NOMO-1 treated with dmso at 0.1 percent for 144 hours (cell line): ENCODE results near the gene MAGEA10.
"Not testable (repeated sequence)": the region's sequence is repeated elsewhere in the genome, so short reads cannot be mapped to it uniquely, and the experiment has no call there.

Experiments used
- DNase-seq: peaks from one replicate; lab custom pipeline; 2025; ENCODE audit not compliant: unreplicated experiment; lab: John Stamatoyannopoulos, UW

The MAGEA10 gene

DNA sequence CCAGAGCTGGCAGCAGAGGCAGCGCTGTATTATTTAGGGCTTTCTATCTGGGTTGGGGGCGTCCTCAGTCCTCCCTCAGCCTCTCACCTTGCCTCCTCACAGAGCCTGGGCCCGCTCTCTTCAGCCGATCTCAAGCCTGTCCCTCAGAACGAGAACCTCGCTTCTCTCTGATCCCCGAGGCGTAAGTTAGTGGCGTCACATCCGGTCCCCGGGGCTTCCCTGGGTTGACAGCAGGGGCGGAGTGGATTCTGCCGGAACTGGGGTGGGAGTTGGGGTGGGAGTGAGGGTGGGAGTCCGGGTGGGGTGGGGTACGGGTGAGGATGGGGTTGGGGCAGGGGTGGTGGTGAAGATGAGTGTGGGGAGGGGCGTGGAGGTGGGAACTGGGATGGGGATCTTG, at the start of gene MAGEA10:
MAGEA10 (minus strand) TSS at position 190 of the 397 bp plus-strand sequence. CDS start 2,957 bp downstream, outside the sequence.
- no peak for DNase-seq

DNA sequence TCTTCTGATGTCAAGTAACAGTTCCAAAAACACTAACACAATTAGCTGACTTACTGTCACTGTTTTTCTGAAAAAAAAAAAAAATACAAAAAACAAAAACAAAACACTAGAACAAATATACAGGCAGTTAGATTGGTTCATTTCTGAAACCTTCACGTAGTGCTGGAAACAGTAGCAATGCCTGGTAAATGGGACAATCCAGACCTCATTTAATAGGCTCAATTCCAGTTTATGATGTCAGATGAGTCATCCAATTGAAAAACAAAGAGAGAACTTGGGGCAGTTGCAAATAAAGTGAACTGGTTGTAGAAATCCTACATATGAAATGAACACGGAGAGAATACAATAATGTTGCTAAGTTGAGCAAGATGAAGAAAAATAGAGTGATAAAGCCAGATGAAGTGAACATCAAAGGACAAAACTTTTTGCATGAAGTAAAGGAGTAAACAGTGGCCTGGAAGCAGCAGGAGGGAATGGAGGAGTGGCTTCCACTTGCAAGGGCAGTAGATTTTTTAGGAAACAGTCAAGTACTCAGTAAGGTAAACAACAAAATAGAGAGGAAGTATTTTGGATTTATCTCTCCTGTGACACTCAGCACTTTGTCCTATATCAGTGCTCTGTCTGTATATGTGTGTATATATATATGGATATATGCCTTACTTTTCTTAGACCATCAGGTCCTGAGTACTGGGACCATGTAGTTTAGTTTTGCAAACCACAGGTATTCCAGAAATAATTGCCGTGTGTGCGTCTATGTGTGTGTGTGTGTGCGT, 39.3 kb upstream of the MAGEA10 start:
- DNase-seq = no peak

DNA sequence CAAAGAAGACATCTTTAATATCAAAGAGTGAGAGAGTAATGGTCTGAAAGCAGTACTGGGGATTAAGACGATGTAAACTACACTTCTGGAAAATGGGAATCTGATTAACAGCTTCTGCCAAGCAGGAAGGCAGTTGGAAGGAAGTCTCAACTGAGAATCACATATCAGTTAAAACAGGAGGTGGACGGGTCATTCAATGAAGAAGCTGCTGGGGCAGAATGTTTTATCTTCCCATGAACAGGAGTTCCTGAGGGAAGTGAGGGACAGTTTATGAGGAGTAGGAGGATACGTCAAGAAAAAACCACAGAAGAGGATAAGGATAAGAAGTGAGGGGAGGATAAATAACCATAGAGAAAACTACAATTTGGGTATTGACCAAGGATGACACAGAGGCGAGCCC, 38.7 kb upstream of the MAGEA10 start:
- DNase-seq = no peak

DNA sequence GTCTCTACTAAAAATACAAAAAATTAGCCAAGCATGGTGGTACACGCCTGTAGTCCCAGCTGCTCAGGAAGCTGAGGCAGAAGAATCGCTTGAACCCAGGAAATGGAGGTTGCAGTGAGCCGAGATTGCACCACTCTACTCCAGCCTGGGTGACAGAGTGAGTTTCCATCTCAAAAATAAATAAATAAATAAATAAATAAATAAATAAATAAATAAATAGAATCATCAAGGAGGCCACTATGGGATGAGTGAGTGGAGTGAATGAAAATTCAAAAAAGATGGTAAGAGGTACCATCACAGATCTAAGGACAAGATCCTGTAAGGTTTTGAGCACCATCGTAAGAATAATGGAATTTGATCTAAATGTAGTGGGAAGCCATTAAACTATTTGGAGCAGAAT, 37.5 kb upstream of the MAGEA10 start:
- DNase-seq = not testable (repeated sequence)

DNA sequence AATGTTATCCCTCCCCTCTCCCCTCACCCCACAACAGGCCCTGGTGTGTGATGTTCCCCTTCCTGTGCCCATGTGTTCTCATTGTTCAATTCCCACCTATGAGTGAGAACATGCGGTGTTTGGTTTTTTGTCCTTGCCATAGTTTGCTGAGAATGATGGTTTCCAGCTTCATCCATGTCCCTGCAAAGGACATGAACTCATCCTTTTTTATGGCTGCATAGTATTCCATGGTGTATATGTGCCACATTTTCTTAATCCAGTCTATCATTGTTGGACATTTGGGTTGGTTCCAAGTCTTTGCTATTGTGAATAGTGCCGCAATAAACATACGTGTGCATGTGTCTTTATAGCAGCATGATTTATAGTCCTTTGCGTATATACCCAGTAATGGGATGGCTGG, 35.5 kb upstream of the MAGEA10 start:
- not testable (repeated sequence) for DNase-seq

DNA sequence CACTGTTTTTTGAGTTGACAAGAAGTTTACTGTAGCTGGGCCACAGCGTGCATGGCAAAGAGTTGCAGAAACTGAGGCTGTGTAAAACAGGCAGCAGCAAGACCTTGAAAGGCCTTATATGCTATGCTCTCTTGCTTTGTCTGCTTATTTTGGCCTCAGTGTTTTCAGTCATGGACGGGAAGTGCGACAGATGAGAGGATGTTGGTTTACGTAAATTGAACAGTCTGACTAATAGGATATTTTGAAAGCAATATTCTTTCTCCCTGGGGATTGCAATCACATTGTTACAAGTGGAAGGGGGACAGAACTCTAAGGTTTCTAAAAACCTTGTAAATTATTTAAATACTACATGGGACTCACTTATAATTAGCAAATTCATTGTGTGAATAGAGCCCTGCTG, 32.2 kb upstream of the MAGEA10 start:
- DNase-seq = no peak

DNA sequence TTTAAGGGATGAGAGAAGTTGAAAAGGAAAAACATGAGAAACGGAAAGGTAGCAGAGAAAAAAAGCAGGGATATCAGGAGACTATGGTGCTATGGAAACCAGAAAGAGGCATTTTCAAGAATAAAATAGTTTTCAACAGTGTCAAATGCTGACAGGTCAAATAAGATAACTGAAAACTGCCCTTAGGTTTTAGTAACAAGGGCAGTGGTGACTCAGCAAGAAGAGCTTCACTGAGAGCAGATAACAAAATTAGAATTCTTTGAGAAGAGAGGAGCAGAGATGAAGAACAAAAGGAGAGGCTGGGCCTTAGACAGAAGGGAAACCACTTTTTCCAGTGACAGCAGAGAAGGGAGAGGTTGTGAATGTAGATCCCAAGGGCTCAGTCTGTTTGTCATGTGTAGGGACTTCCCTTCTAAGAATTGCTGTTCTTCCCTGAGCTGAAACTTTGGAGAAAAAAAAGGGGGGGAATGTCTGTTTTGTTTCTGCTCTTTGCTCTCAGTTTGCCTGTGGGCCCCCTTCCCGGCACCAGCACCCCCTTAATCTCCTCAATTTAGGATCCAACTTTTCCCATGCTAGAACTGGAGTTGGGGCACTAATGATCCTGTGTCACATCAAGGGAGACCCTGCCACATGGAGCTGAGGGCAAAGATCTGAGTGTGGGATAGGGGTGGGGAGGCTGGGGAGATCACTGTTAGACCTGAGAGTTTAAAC, 26.8 kb upstream of the MAGEA10 start:
- DNase-seq = no peak

DNA sequence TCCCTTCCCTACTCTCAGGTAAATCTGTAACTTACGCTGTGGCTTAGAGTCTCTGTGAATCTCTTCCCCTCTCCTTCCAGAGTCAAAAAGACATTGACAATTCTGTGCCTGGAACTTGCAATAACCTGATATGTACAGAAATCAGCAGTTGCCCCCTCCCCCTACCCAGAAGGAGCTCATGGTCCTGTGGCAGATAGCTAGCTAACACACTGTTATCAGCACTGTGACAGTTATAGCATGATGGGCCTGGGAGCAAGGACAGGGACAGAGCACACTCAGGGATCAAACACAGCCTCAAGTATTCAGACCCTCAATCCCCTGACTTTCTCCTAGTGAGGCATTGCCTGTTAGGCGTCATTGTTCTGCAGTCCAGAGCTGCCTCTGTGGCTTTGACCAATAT, 18.7 kb upstream of the MAGEA10 start:
- DNase-seq = no peak

DNA sequence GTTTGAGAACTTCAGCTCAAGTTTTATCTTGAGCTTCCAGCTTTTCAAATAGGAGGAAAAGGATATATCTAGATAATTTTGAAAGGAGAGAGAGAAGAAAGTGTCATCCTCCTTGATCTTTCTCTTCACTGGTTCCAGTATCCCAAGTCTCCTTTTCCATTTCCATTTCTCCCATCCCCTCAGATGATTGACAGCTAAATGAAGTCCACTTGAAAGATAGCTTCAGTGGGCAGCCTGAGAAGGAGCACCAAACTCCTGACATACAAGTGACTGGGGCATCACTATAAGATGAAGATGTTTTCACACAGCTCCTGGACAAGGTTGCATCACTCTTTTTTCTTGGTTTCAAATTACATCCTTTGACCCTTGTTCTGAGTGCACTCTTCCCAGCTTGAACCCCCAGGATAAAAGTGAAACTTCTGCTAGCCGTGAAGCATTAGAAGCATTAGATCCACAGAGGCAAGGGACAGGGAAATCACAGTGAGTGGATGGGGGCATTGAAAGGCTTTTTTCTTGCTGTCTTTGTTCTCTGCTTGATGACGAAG, 17.5 kb upstream of the MAGEA10 start:
- DNase-seq = no peak

DNA sequence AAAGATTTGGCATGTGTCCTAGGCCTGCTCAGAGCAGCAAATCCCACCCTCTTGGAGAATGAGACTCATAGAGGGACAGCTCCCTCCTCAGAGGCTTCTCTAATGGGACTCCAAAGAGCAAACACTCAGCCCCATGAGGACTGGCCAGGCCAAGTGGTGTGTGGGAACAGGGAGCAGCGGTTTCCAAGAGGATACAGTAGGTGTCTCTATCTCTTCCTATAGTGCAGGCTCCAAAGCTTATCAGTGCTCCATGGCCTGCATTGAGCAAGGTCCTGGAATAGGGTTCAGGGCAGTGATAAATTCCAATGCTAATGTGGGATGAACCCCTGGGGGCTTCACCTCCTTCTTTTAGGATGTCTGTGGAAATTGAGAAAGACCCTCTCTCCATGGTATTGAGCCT, 15.7 kb upstream of the MAGEA10 start:
- DNase-seq = no peak

DNA sequence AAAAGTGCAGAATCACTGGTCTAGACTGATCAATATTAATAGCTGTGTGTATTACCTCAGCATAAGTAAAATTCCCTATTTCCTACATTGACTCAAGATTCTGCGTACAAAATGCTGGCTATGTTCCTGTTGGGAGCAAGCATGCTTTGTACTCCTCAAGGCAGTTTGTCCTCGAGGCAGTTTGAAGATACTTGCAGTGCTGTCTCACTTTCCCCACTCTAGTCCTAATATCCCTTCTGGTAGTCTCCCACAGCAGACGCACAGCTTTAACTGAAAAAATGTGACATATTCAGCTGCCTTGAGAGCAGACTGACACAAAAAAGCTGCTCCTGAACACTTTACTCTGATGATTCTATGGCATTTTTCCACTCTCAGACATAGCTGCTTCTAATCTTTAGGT, 12.9 kb upstream of the MAGEA10 start:
- DNase-seq = no peak

DNA sequence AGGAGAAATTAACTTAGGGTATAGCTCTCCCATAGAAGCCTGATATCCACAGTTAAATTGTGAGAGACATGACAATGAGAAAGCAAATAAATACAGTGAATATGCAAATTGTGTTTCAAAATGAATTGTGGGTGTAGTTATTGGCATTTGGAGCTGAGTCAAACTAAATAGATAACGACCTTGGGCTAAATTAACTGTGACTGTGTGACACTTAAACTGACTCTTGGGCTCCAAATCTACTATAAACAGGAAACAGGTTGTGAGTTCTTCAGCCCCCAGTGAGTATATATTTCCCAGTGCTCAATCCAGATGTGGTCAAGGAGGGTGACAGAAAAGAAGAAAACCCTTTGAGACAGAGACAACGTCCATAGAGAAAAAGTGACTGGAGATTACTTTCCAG, 11.3 kb upstream of the MAGEA10 start:
- no peak for DNase-seq

DNA sequence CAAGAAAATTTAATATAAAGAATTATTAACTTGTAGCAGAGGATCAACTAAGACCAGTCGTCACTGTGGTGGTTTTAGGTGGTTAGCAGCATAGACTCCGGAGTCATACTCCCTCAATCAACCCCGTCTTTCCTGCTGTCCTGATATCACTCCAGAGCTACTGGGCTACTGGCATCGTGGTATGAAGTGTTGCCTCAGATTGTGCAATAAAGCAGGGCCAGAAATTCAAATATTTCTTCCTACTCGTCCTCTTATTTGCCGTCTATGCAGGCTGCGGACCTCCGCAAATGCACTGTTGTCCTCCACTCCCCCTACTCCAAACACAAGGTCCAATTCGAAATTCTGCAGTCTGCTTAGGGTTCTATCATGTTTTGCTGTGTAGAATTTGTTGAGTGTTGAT, 1.2 kb upstream of the MAGEA10 start:
- no peak for DNase-seq

DNA sequence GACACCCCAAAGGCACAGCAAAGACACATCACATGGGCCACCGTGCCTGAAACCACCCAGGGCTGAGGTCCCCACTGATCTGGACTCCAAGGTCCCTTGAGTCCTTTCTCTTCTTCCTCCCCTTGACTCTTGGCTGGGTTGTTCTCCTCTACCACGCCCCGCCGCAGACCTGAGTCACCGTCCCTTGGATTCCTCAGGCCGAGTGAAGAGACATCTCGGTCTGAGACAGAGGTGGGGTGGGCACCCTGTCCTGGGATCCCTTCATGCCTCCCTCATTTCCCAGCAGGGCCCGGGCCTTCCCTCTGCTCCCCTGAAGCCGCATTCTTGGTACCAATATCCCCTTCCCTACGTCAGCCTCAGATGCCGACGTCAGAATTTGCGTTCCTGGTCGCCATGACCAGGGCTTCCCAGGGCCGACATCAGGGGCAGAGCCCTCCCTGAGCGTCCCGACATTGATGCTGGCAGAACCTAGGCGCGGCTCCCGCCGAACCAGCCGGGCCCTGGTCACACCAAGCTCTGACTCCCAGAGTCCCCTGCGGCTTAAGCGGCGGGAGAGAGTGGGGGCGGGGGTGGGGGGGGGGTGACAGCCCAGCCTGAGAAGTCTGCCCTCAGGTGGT, 498 bp downstream of the MAGEA10 start:
- no peak for DNase-seq

DNA sequence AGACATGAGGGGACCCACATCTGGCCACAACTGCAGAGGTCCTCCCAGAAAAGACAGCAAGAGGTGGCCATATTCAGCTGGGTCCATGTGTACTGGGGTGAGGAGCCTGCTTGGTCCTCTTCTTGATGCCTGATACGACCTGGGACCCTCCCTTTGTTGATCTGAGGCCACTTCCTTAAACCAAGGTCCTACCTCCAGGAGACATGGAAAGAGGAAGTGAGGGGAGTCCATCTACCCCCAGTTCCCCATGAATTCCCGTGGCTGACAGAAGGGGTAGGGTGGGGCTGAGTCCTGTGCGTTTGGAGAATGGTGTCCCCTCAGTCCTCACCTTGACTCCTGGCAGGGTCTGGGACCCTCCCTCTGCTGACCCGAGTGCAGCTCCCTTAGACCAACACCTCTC, 2.1 kb downstream of the MAGEA10 start:
- DNase-seq = no peak

DNA sequence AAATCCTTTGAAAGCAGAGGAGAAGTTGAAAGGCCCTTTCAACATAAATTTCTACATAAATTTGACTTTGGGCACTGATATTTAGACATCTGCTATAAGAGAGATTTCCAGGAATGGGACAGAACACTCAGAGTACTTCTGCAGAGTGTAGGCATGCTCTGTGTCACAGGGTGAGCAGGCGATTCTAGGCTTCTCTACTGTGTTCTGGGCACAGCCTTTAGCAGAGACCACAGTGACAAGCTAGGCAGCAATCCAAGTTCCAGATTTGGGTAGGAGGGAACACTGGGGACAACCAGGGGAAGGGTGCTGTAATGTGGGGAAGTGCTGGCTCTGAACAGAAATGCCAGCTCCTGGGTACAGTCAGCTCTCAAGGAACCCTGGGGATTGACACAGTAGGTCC, 6.9 kb downstream of the MAGEA10 start:
- no peak for DNase-seq

DNA sequence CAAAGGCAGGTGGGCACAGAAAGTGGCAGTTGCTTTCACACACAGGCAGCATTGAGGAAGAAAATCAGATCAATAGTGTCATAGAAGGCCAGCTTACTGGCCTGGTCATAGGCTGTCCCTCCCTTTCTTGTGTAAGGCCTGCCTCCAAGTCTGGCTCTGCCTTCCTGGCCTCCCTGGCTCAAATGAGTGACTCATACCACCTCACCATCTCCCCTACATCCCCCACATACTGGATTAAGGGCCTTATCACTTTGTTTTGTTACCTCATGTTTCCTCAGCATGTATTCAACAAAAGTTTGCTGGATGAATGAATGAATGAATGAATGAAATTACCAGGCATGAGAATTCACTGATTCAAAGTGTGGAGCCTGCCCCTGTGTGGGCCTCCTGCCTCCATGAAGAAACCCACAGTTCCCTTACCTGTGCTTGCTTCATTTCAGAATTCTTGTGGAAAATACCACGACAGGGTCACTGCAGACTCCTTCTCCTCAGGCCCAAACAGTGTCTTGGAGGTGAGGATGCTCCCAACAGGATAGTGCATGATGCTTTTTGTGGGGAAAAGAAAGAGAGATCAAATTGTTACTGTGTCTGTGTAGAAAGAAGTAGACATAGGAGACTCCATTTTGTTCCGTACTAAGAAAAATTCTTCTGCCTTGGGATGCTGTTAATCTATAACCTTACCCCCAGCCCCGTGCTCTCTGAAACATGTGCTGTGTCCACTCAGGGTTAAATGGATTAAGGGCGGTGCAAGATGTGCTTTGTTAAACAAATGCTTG, 9.1 kb downstream of the MAGEA10 start:
- not testable (repeated sequence) for DNase-seq

DNA sequence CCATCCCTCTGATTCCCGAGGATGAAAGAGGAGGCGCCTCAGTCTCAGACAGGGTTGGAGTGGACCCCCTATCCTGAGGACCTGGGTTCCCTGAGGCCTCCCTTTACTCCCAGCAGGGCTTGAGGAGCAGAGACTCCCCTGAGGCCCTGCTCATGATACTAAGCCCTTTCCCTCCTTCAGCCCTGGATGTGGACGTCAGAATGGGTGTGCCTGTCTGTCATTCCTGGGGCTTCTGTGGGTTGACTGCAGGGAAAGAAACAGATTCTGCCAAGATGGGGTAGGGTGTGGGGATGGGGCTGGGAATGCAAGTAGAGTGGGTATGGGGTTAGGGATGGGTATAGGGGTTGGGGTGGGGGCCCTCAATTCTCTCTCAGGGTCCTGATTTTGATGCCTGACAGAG, 21.1 kb downstream of the MAGEA10 start:
- DNase-seq = no peak

DNA sequence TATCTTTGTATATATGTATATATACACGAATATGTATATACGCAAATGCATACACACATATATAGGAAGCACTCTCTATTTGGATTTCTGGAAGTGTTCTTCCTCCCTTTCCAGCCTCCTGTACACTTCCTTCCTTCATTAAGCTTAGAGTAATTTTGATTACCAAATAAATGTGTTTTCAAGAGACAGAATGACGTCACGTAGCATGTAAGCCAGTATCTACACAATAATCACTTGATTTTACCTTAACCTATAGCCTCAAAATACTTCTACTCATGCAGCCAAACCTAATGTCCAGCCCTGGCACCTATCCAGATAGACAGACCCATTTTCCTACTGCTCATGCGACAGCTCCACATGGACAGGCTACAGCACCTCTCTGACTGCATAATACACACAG, 29.9 kb downstream of the MAGEA10 start:
- no peak for DNase-seq

DNA sequence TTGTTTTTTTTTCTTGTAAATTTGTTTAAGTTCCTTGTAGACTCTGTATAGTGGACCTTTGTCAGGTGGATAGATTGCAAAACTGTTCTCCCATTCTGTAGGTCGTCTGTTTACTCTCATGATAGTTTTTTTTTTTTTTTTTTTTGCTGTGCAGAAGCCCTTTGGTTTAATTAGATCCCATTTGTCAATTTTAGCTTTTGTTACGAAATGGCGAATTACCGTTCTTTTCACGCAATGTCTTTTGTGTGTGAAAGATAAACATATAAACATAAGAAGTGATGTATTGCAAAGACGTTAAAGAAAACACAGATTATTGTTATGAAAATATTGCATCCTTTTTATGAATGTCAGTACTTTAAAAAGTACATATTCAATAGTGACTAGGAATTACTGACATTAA, 34.5 kb downstream of the MAGEA10 start:
- DNase-seq = no peak

DNA sequence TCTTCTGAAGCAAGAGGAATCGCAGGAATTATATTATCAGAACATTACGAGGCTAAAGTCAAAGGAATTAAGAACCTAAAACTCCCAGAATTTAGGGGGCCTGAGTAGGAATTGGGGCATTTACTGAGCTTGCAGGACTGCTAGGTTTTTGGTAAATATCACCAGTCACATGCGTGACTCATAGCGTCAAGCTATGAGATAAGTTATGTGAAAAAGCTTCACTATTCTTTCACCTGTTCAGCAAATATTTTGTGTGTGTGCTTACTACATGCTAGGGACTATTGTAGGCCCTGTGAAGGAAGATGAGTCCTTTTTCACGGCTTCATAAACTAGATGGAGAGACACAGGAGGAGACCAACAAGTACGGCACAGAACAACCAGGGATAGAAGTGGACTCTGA, 52.2 kb downstream of the MAGEA10 start:
- DNase-seq = no peak
